Natural killer cell (primary cell): ENCODE data around the gene PLEKHG3. TPM values are rescaled to one million over a fixed set of nuclear protein-coding genes. Genes with fewer than 3 reads are reported as not detected.

Experiments used
- ATAC-seq, 3 donors: fragments of 150-1000 bp in 2 of 3; fragments of 200-7000 bp in 1 of 3; cut with Tn5 transposase; 1 replicate in 1 of 3; 2 replicates in 2 of 3; pipeline ENCODE4 v1.10.0; 2021; ENCODE audit warnings: mild to moderate bottlenecking in 2 of 3, moderate library complexity in 2 of 3
- DNase-seq, 2 donors: peaks; one replicate each; pipeline versions ENCODE4 v3.0.0 to v3.0.0-alpha.2; 2013 to 2021; ENCODE audit warnings: mixed read lengths in 1 of 2
- H3K27ac ChIP-seq: one replicate; pipeline ENCODE4 v1.5.1; 2013; ENCODE audit warnings: mild to moderate bottlenecking, low read length
- H3K27me3 ChIP-seq: one replicate; pipeline ENCODE4 v1.6.1; 2013; ENCODE audit warnings: low read length; ENCODE audit not compliant: control insufficient read depth, insufficient read depth
- H3K36me3 ChIP-seq: one replicate; pipeline ENCODE4 v1.6.1; 2013; ENCODE audit warnings: low read length; ENCODE audit not compliant: control insufficient read depth, insufficient read depth
- H3K4me1 ChIP-seq: one replicate; pipeline ENCODE4 v1.6.1; 2013; ENCODE audit warnings: low read length; ENCODE audit not compliant: control insufficient read depth, insufficient read depth
- H3K4me3 ChIP-seq: one replicate; pipeline ENCODE4 v1.5.1; 2013; ENCODE audit warnings: low read length
- H3K9me3 ChIP-seq: one replicate; pipeline ENCODE4 v1.6.1; 2013; ENCODE audit warnings: low read length; ENCODE audit not compliant: control insufficient read depth, insufficient read depth
- H3K27ac Mint-ChIP-seq, 2 donors: one replicate each; pipeline ENCODE4 v1.8.0; 2022; ENCODE audit warnings: mild to moderate bottlenecking in 2 of 2, mixed read lengths in 2 of 2, moderate library complexity in 1 of 2
- H3K27me3 Mint-ChIP-seq, 2 donors: one replicate each; pipeline ENCODE4 v1.8.0; 2022; ENCODE audit warnings: low read depth in 2 of 2, mixed read lengths in 2 of 2
- H3K36me3 Mint-ChIP-seq: one replicate; pipeline ENCODE4 v1.8.0; 2022; ENCODE audit warnings: mixed read lengths
- H3K4me1 Mint-ChIP-seq, 2 donors: one replicate each; pipeline ENCODE4 v1.8.0; 2022; ENCODE audit warnings: mixed read lengths in 2 of 2
- H3K4me3 Mint-ChIP-seq: one replicate; pipeline ENCODE4 v1.8.0; 2022; ENCODE audit warnings: mild to moderate bottlenecking, moderate library complexity, mixed read lengths
- H3K9me3 Mint-ChIP-seq, 2 donors: one replicate each; pipeline ENCODE4 v1.8.0; 2022; ENCODE audit warnings: mixed read lengths in 2 of 2
- WGBS: methylation state at CpG from one replicate; pipeline ENCODE4 v1.1.7; 2013; ENCODE audit warnings: missing lambda C conversion rate; ENCODE audit not compliant: insufficient coverage; 5-methylcytosine and 5-hydroxymethylcytosine counted together
- intact Hi-C: fragments of 100-400 bp; cut with micrococcal nuclease; formaldehyde crosslinking; loops from one replicate; pipeline ENCODE4 v1.14.2; 2022
- total RNA-seq, 4 donors: library from RNA; stranded (reverse); fragments of 120-200 nt in 1 of 4; gene quantifications; one replicate each; pipeline versions ENCODE4 v1.2.3 to v1.2.4, GENCODE V29; 2013 to 2022
- TF ChIP-seq, protein P1 (sequence below): fragments of 200-600 bp; IDR thresholded peaks from one replicate; pipeline ENCODE4 v1.8.0; 2022; ENCODE audit warnings: antibody characterized with exemption

The PLEKHG3 gene
- total RNA-seq, 3 donors from 2014 or later (not counting 1 experiment from before 2014, with no cell fraction given), result 184 to 285 (median 225) TPM

DNA sequence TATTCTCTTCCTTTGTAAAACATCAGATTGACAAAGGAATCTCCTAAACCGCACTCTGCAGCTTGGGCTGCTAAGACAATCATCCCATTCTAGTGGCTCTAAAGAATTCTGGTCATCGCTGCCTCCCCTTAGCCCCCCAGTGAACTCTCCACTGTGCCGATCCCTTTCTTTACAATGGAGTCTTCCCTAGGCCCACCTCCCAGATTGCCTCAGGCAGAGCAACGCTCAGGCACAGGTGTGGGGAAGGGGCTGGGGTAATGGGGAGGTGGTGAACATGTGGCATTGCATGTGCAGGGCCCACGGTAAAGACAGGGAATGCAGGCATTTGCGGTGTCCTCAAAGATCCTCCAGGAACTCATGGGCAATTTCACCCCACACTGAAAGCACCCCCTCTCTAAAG is 86.3 kb downstream of the PLEKHG3 start:
- Mint-ChIP-seq H3K27me3 (no peaks in the 10 kb centered on the region), H3K4me3 (no peak overlapping the region), H3K9me3 (no peaks in the 10 kb centered on the region), H3K36me3 (no peaks in the 10 kb centered on the region), H3K27ac (no peak overlapping the region), H3K4me1 (no peaks in the 10 kb centered on the region)
- Histone ChIP-seq H3K4me3 (no peak overlapping the region), H3K27me3 (no peaks in the 10 kb centered on the region), H3K36me3 (no peaks in the 10 kb centered on the region), H3K9me3 (no peaks in the 10 kb centered on the region), H3K27ac (no peak overlapping the region), H3K4me1 (no peaks in the 10 kb centered on the region)
- TF ChIP-seq, protein P1, sequence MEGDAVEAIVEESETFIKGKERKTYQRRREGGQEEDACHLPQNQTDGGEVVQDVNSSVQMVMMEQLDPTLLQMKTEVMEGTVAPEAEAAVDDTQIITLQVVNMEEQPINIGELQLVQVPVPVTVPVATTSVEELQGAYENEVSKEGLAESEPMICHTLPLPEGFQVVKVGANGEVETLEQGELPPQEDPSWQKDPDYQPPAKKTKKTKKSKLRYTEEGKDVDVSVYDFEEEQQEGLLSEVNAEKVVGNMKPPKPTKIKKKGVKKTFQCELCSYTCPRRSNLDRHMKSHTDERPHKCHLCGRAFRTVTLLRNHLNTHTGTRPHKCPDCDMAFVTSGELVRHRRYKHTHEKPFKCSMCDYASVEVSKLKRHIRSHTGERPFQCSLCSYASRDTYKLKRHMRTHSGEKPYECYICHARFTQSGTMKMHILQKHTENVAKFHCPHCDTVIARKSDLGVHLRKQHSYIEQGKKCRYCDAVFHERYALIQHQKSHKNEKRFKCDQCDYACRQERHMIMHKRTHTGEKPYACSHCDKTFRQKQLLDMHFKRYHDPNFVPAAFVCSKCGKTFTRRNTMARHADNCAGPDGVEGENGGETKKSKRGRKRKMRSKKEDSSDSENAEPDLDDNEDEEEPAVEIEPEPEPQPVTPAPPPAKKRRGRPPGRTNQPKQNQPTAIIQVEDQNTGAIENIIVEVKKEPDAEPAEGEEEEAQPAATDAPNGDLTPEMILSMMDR, result no peak
- ATAC-seq (no peak), DNase-seq (no peak)
- 84% methylated on average over 5 of the region's 6 CpGs for WGBS
- intact Hi-C loops, result no loop called here

DNA sequence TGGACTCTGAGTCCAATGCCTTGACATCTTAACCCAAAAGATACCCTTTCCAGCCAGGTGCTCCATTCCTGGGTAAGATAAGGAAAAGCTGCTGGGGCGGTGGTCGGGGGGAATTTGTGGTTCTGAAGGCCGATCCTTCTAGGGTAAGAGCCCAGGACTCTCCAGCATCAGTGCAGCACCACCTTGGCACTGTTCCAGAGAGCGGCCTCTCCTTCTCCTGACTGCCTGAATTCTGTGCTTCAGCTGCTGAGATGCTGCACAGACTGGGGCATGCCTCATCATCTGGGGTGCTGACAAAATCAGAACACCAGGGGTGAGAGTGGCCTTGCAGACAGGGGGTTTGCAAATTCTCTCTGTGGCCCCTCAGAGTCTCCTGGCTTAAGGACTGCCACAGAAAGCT is 88.0 kb downstream of the PLEKHG3 start:
- H3K27me3 Mint-ChIP-seq, result no peaks in the 10 kb centered on the region
- no peaks in the 10 kb centered on the region for H3K27me3 ChIP-seq
- no peaks in the 10 kb centered on the region for H3K36me3 ChIP-seq
- no peaks in the 10 kb centered on the region for H3K4me1 ChIP-seq
- DNase-seq (no peak), ATAC-seq (no peak)
- TF ChIP-seq, protein P1, result no peak
- H3K27ac ChIP-seq, result no peak overlapping the region
- no peak overlapping the region for H3K27ac Mint-ChIP-seq
- H3K36me3 Mint-ChIP-seq, result no peaks in the 10 kb centered on the region
- H3K9me3 ChIP-seq, result no peaks in the 10 kb centered on the region
- intact Hi-C loops, result no loop called here
- no peak overlapping the region for H3K4me3 Mint-ChIP-seq
- WGBS, result 92% methylated on average over 4 of the region's 4 CpGs
- H3K4me1 Mint-ChIP-seq, result no peaks in the 10 kb centered on the region
- no peak overlapping the region for H3K4me3 ChIP-seq
- no peaks in the 10 kb centered on the region for H3K9me3 Mint-ChIP-seq

DNA sequence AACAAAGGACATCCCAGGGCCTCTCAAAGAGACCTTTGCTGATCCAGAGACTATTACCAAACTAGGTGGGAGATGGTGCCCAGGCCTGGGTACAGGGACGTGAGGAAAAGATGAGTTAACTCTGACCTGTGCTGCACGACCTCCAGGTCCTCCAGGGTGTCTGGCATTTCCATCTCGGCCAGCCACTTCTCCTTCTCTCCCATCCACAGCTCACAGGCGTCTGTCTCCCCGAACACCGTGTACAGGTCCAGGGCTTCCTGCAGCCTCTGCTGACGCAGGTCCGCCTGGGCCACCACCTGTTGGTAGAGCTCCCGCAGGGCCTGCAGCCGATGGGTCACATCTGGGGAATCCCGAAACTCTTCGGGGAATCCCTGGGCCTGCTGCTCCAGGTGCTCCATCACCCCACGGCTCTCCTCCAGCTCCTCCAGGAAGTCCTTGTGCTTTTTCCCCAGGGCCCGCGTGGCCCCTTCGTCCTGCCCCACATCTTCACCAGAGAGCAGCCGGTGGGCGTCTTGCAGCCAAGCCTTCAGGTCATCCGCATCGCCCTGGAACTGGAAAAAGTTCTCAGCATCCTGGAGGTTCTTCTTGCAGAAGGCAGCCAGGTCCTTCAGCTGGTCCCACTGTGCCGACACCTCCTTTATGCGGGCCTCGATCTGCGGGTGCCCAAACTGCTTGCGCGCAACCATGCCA is 88.8 kb downstream of the PLEKHG3 start:
- H3K27ac Mint-ChIP-seq, result no peak overlapping the region
- no peaks in the 10 kb centered on the region for H3K4me1 ChIP-seq
- H3K36me3 Mint-ChIP-seq, result no peaks in the 10 kb centered on the region
- ATAC-seq, result no peak
- H3K27me3 ChIP-seq, result no peaks in the 10 kb centered on the region
- H3K4me3 Mint-ChIP-seq, result no peak overlapping the region
- DNase-seq, result no peak
- H3K27me3 Mint-ChIP-seq, result no peaks in the 10 kb centered on the region
- H3K27ac ChIP-seq, result no peak overlapping the region
- H3K36me3 ChIP-seq, result no peaks in the 10 kb centered on the region
- TF ChIP-seq, protein P1, result no peak
- 89% methylated on average over 26 of the region's 26 CpGs for WGBS
- no peaks in the 10 kb centered on the region for H3K9me3 Mint-ChIP-seq
- H3K4me1 Mint-ChIP-seq, result no peaks in the 10 kb centered on the region
- H3K9me3 ChIP-seq, result no peaks in the 10 kb centered on the region
- no peak overlapping the region for H3K4me3 ChIP-seq
- intact Hi-C loops, result no loop called here

DNA sequence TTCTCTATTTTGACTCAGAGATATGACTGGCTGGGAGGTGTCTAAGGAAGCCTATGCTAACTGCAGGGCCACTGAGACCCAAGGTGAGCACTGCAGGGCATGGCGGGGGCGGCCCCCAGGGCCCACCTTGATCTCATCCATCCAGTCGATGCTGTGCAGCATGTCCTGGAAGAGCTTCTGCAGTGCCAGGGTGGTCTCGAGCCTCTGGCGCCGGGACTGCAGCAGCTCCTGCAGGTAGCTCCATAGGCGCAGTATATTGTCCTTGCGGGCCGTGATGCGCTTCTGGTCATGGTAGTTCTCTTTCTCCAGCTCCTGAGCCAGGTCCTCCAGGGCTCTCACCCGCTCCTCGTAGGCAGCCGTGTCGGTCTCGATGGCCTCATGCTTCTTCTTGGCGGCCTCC is 91.0 kb downstream of the PLEKHG3 start:
- intact Hi-C loops, result no loop called here
- H3K4me1 ChIP-seq, result no peaks in the 10 kb centered on the region
- no peak overlapping the region for H3K4me3 Mint-ChIP-seq

More for the DNA sequence above, 91.0 kb downstream of the PLEKHG3 start:
- Mint-ChIP-seq H3K27me3 (peaks cover 0 to 2% of the 10 kb centered on the region in 2 donors), H3K9me3 (no peaks in the 10 kb centered on the region), H3K36me3 (no peaks in the 10 kb centered on the region), H3K4me1 (no peaks in the 10 kb centered on the region), H3K27ac (no peak overlapping the region)
- TF ChIP-seq, protein P1, result no peak
- Histone ChIP-seq H3K27ac (no peak overlapping the region), H3K9me3 (no peaks in the 10 kb centered on the region), H3K27me3 (no peaks in the 10 kb centered on the region), H3K4me3 (no peak overlapping the region), H3K36me3 (no peaks in the 10 kb centered on the region)
- DNase-seq (no peak), ATAC-seq (no peak)
- WGBS, result 95% methylated on average over 16 of the region's 16 CpGs
